ENCODE measurements around the gene TOE1.

The TOE1 gene

GRCh38 chr1:45329445-45329844, 10.5 kb upstream of the TOE1 start:
- no peak overlapping the region for H3K9ac ChIP-seq (ENCODE audit: low read length)

GRCh38 chr1:45331436-45332345, 8.3 kb upstream of the TOE1 start:
- H3K27me3 ChIP-seq (ENCODE audit: low read depth, low read length) = no peaks in the 10 kb centered on the region
- H3K9me3 ChIP-seq (ENCODE audit: insufficient read depth, low read length) = no peaks in the 10 kb centered on the region
- peaks cover 2% of the 10 kb centered on the region for H3K36me3 ChIP-seq (replicated peaks; ENCODE audit: low read depth, low read length)
- H2AFZ ChIP-seq (ENCODE audit: low read depth, low read length) = no peak overlapping the region
- H3K27ac ChIP-seq (ENCODE audit: low read length) = no peak overlapping the region
- no peak for TF ChIP-seq CTCF (IDR thresholded peaks at IDR 0.05; ENCODE audit: low read depth, low read length)
- TF ChIP-seq EZH2phosphoT487 (IDR thresholded peaks at IDR 0.05; ENCODE audit: low read depth) = no peak
- H3K79me2 ChIP-seq (ENCODE audit: low read length) = no peaks in the 10 kb centered on the region
- H3K4me2 ChIP-seq (ENCODE audit: low read length) = no peak overlapping the region
- no peak overlapping the region for H3K4me3 ChIP-seq (ENCODE audit: low read length)
- H3K9ac ChIP-seq (ENCODE audit: low read length) = no peak overlapping the region
- H3K4me1 ChIP-seq (ENCODE audit: low read length) = no peaks in the 10 kb centered on the region
- H4K20me1 ChIP-seq (ENCODE audit: insufficient read depth, low read length) = no peaks in the 10 kb centered on the region

More at GRCh38 chr1:45329445-45329844, 10.5 kb upstream of the TOE1 start:
- Histone ChIP-seq H3K27ac (ENCODE audit: low read length) (no peak overlapping the region), H3K27me3 (ENCODE audit: low read depth, low read length) (no peaks in the 10 kb centered on the region), H3K4me3 (ENCODE audit: low read length) (no peak overlapping the region), H3K4me1 (ENCODE audit: low read length) (no peaks in the 10 kb centered on the region), H3K9me3 (ENCODE audit: insufficient read depth, low read length) (no peaks in the 10 kb centered on the region), H3K4me2 (ENCODE audit: low read length) (no peak overlapping the region), H4K20me1 (ENCODE audit: insufficient read depth, low read length) (no peaks in the 10 kb centered on the region), H3K36me3 (replicated peaks; ENCODE audit: low read depth, low read length) (peaks cover under 1% of the 10 kb centered on the region), H2AFZ (ENCODE audit: low read depth, low read length) (no peak overlapping the region), H3K79me2 (ENCODE audit: low read length) (no peaks in the 10 kb centered on the region)
- TF ChIP-seq EZH2phosphoT487 (IDR thresholded peaks at IDR 0.05; ENCODE audit: low read depth) (no peak), CTCF (IDR thresholded peaks at IDR 0.05; ENCODE audit: low read depth, low read length) (no peak)

GRCh38 chr1:45332346-45332720, 7.6 kb upstream of the TOE1 start:
- Histone ChIP-seq H3K9me3 (ENCODE audit: insufficient read depth, low read length) (no peaks in the 10 kb centered on the region), H3K27ac (ENCODE audit: low read length) (no peak overlapping the region), H3K9ac (ENCODE audit: low read length) (no peak overlapping the region), H3K79me2 (ENCODE audit: low read length) (no peaks in the 10 kb centered on the region), H3K4me1 (ENCODE audit: low read length) (no peaks in the 10 kb centered on the region), H3K4me2 (ENCODE audit: low read length) (no peak overlapping the region), H3K27me3 (ENCODE audit: low read depth, low read length) (no peaks in the 10 kb centered on the region), H3K36me3 (replicated peaks; ENCODE audit: low read depth, low read length) (peaks cover 2% of the 10 kb centered on the region), H3K4me3 (ENCODE audit: low read length) (no peak overlapping the region), H4K20me1 (ENCODE audit: insufficient read depth, low read length) (no peaks in the 10 kb centered on the region), H2AFZ (ENCODE audit: low read depth, low read length) (no peak overlapping the region)
- TF ChIP-seq CTCF (IDR thresholded peaks at IDR 0.05; ENCODE audit: low read depth, low read length) (no peak), EZH2phosphoT487 (IDR thresholded peaks at IDR 0.05; ENCODE audit: low read depth) (no peak)

- no peaks in the 10 kb centered on the region for H4K20me1 ChIP-seq (ENCODE audit: insufficient read depth, low read length)
- no peak overlapping the region for H3K4me2 ChIP-seq (ENCODE audit: low read length)
- no peak overlapping the region for H3K9ac ChIP-seq (ENCODE audit: low read length)
- no peak overlapping the region for H3K4me3 ChIP-seq (ENCODE audit: low read length)
- peaks cover 10% of the 10 kb centered on the region for H3K79me2 ChIP-seq (ENCODE audit: low read length)
- no peak overlapping the region for H3K27ac ChIP-seq (ENCODE audit: low read length)
- H3K4me1 ChIP-seq (ENCODE audit: low read length) = peaks cover 3% of the 10 kb centered on the region; the same call in 1 of the 2 replicates
- peaks cover 11% of the 10 kb centered on the region for H3K36me3 ChIP-seq (replicated peaks; ENCODE audit: low read depth, low read length)
- H3K9me3 ChIP-seq (ENCODE audit: insufficient read depth, low read length) = no peaks in the 10 kb centered on the region
- H2AFZ ChIP-seq (ENCODE audit: low read depth, low read length) = no peak overlapping the region
- TF ChIP-seq CTCF (IDR thresholded peaks at IDR 0.05; ENCODE audit: low read depth, low read length) (no peak), EZH2phosphoT487 (IDR thresholded peaks at IDR 0.05; ENCODE audit: low read depth) (no peak)
- H3K27me3 ChIP-seq (ENCODE audit: low read depth, low read length) = no peaks in the 10 kb centered on the region
These were observed 5.4 kb upstream of the TOE1 start for GRCh38 chr1:45334308-45335245.

Measured in OCI-LY3 (cell line).